GM19455 (cell line): Measurements from ENCODE around the gene EDDM13.
A peak's percentile ranks its signal among the peaks of the same experiment; 100 is the strongest.
"Not testable (repeated sequence)": the region's sequence is repeated elsewhere in the genome, so short reads cannot be mapped to it uniquely, and the experiment has no call there.

Experiments used
- ATAC-seq: cut with Tn5 transposase; IDR thresholded peaks from one replicate; pipeline ENCODE4 v1.9.1; 2021; ENCODE audit not compliant: unreplicated experiment

EDDM13 gene

GRCh38 chr19:56294549-56294948 lies 22.0 kb downstream of the EDDM13 start:
- no peak for ATAC-seq

GRCh38 chr19:56295531-56296455 lies 23.2 kb downstream of the EDDM13 start:
- ATAC-seq: no peak

GRCh38 chr19:56297010-56297409 lies 24.5 kb downstream of the EDDM13 start:
- ATAC-seq: no peak

- ATAC-seq: no peak
Observed at GRCh38 chr19:56299688-56300087, 27.1 kb downstream of the EDDM13 start.

GRCh38 chr19:56301155-56301554 lies 28.6 kb downstream of the EDDM13 start:
- ATAC-seq: no peak

- no peak for ATAC-seq
Observed at GRCh38 chr19:56301886-56302620, 29.5 kb downstream of the EDDM13 start.

- no peak for ATAC-seq
Observed at GRCh38 chr19:56304243-56304642, 31.7 kb downstream of the EDDM13 start.

GRCh38 chr19:56306016-56306415 lies 33.5 kb downstream of the EDDM13 start:
- no peak for ATAC-seq

GRCh38 chr19:56307062-56307461 lies 34.5 kb downstream of the EDDM13 start:
- not testable (repeated sequence) for ATAC-seq

- no peak for ATAC-seq
Observed at GRCh38 chr19:56308792-56309191, 36.2 kb downstream of the EDDM13 start.

GRCh38 chr19:56309511-56310185 lies 37.1 kb downstream of the EDDM13 start:
- ATAC-seq: no peak

- no peak for ATAC-seq
Observed at GRCh38 chr19:56310462-56310861, 37.9 kb downstream of the EDDM13 start.

GRCh38 chr19:56312342-56312741 lies 39.8 kb downstream of the EDDM13 start:
- ATAC-seq: no peak

- no peak for ATAC-seq
Observed at GRCh38 chr19:56312787-56313657, 40.5 kb downstream of the EDDM13 start.

- no peak for ATAC-seq
Observed at GRCh38 chr19:56314018-56314380, 41.5 kb downstream of the EDDM13 start.

- ATAC-seq: peak; percentile 73
Observed at GRCh38 chr19:56314381-56315076, 42.0 kb downstream of the EDDM13 start, which contains the start of gene ZSCAN5A. TSS of gene ZSCAN5A (minus strand) at chr19:56314839. CDS start at chr19:56225046, 89,793 bp downstream.

GRCh38 chr19:56315077-56315828 lies 42.7 kb downstream of the EDDM13 start:
- peak; percentile 81 for ATAC-seq

- ATAC-seq: no peak
Observed at GRCh38 chr19:56316728-56317127, 44.2 kb downstream of the EDDM13 start.

GRCh38 chr19:56317749-56318148 lies 45.2 kb downstream of the EDDM13 start:
- ATAC-seq: no peak
